ENCODE results near the gene BTG4. TPM values are rescaled to one million over a fixed set of nuclear protein-coding genes. Genes with fewer than 3 reads are reported as not detected.

BTG4 gene
- total RNA-seq, 1 donor from 2014 or later: not detected

DNA sequence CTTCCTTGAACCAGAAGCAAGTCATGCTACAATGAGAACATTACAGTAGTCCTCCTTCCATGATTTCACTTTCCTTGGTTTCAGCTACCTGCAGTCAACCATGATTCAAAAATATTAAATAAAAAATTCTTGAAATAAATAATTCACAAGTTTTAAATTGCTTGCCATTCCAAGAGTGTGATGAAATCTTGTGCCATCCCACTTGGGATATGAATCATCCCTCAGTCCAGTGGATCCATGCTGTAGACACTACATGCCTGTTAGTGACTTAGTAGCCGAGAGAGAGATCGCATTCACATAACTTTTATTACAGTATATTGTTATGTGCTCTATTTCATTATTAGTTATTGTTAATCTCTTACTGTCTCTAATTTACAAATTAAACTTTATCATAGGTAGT is 8.4 kb upstream of the BTG4 start:
- Mint-ChIP-seq H3K9me3 (ENCODE audit: unreplicated experiment) (no peaks in the 10 kb centered on the region), H3K4me1 (ENCODE audit: unreplicated experiment) (no peaks in the 10 kb centered on the region), H3K4me3 (ENCODE audit: unreplicated experiment) (no peak overlapping the region), H3K27ac (ENCODE audit: unreplicated experiment) (no peak overlapping the region), H3K27me3 (ENCODE audit: unreplicated experiment) (peaks cover 5% of the 10 kb centered on the region), H3K36me3 (ENCODE audit: low read depth, unreplicated experiment) (no peaks in the 10 kb centered on the region)
- no peak for DNase-seq (ENCODE audit: low spot score)
- TF ChIP-seq, protein P1, sequence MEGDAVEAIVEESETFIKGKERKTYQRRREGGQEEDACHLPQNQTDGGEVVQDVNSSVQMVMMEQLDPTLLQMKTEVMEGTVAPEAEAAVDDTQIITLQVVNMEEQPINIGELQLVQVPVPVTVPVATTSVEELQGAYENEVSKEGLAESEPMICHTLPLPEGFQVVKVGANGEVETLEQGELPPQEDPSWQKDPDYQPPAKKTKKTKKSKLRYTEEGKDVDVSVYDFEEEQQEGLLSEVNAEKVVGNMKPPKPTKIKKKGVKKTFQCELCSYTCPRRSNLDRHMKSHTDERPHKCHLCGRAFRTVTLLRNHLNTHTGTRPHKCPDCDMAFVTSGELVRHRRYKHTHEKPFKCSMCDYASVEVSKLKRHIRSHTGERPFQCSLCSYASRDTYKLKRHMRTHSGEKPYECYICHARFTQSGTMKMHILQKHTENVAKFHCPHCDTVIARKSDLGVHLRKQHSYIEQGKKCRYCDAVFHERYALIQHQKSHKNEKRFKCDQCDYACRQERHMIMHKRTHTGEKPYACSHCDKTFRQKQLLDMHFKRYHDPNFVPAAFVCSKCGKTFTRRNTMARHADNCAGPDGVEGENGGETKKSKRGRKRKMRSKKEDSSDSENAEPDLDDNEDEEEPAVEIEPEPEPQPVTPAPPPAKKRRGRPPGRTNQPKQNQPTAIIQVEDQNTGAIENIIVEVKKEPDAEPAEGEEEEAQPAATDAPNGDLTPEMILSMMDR (IDR thresholded peaks at IDR 0.05; ENCODE audit: unreplicated experiment): no peak

GRCh38 chr11:111518668-111519067 is 6.5 kb upstream of the BTG4 start:
- Mint-ChIP-seq H3K27me3 (ENCODE audit: unreplicated experiment) (peaks cover 4% of the 10 kb centered on the region), H3K36me3 (ENCODE audit: low read depth, unreplicated experiment) (no peaks in the 10 kb centered on the region), H3K4me1 (ENCODE audit: unreplicated experiment) (no peaks in the 10 kb centered on the region), H3K9me3 (ENCODE audit: unreplicated experiment) (no peaks in the 10 kb centered on the region), H3K4me3 (ENCODE audit: unreplicated experiment) (no peak overlapping the region), H3K27ac (ENCODE audit: unreplicated experiment) (no peak overlapping the region)
- TF ChIP-seq, protein P1 (IDR thresholded peaks at IDR 0.05; ENCODE audit: unreplicated experiment): no peak
- DNase-seq (ENCODE audit: low spot score): no peak

DNA sequence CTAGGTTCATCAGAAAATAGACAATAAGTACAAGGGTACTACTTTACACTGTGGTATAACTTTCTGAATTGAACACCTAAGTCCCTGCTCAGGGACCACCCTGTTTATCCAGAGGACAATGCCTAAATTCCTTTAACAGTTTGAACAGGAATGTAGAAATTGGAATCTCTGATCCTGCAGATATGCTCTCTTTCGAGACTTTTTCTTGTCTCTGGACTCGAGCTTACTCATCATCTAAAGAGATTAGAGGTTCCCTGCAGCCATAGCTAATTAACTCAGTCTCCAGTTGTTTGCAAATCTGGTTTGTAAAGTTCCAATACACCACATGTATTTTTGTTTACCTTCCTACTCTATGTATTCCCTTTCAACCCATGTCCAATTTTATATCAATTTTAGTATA is 3.4 kb upstream of the BTG4 start:
- TF ChIP-seq, protein P1 (IDR thresholded peaks at IDR 0.05; ENCODE audit: unreplicated experiment): no peak
- H3K27me3 Mint-ChIP-seq (ENCODE audit: unreplicated experiment): peaks cover 5% of the 10 kb centered on the region
- no peaks in the 10 kb centered on the region for H3K36me3 Mint-ChIP-seq (ENCODE audit: low read depth, unreplicated experiment)
- peaks cover 3% of the 10 kb centered on the region for H3K4me1 Mint-ChIP-seq (ENCODE audit: unreplicated experiment)
- H3K9me3 Mint-ChIP-seq (ENCODE audit: unreplicated experiment): no peaks in the 10 kb centered on the region
- H3K4me3 Mint-ChIP-seq (ENCODE audit: unreplicated experiment): no peak overlapping the region
- no peak overlapping the region for H3K27ac Mint-ChIP-seq (ENCODE audit: unreplicated experiment)
- DNase-seq (ENCODE audit: low spot score): no peak

DNA sequence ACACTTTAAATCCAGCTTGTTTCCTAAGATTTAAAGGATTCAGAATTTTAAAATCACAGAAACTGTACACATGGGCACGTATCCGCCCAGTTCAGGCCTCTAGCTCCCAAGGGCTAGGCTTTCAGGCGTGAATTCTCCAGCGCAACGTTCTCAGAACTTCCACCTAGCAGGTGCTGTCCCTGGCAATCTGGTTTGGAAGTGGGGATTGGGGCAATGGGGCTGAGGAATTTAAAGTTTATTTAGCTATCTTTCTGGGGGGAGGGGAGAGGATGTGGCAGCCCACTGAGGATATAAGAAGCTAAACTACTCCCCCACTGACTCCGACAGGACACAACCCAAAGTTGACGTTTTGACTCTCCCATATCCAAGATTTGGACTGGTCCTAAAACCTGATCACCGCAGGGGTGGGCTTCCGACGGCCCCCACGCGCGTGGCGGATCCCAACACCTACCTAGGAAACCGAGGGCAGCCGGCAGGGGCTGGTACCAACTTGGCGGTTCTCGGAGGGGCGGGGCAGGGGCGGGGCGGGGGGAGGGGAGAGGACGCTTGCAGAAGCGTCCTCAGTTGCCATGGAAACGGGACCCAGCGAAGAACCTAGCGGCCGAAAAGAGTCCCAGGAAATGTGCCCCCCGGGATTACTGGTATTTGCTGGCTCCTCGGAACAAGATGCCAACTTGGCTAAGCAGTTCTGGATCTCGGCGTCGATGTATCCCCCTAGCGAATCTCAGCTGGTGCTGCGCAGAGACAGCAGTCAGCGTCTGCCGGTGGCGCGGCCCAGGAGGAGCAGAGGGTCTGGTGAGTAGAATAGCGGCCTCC is 2.2 kb upstream of the BTG4 start, which contains the start of gene HOATZ:
Gene HOATZ (plus strand): TSS at position 563 of the 816 bp plus-strand sequence. CDS start 7 bp downstream, at position 570.
- TF ChIP-seq, protein P1 (IDR thresholded peaks at IDR 0.05; ENCODE audit: unreplicated experiment): no peak
- DNase-seq (ENCODE audit: low spot score): peak; percentile 36
- peak within 1 kb of the TSS; percentile 65 for H3K4me3 Mint-ChIP-seq (ENCODE audit: unreplicated experiment)
- H3K36me3 Mint-ChIP-seq (ENCODE audit: low read depth, unreplicated experiment): no peaks in the 10 kb centered on the region
- H3K27ac Mint-ChIP-seq (ENCODE audit: unreplicated experiment): no peak within 1 kb of the TSS
- peaks cover 3% of the 10 kb centered on the region for H3K4me1 Mint-ChIP-seq (ENCODE audit: unreplicated experiment)
- H3K27me3 Mint-ChIP-seq (ENCODE audit: unreplicated experiment): peaks cover 5% of the 10 kb centered on the region
- no peaks in the 10 kb centered on the region for H3K9me3 Mint-ChIP-seq (ENCODE audit: unreplicated experiment)

GRCh38 chr11:111513240-111513605 is 1.0 kb upstream of the BTG4 start:
- H3K9me3 Mint-ChIP-seq (ENCODE audit: unreplicated experiment): no peaks in the 10 kb centered on the region
- peak overlapping the region; percentile 72 for H3K4me3 Mint-ChIP-seq (ENCODE audit: unreplicated experiment)
- peak overlapping the region; percentile 38 for H3K27ac Mint-ChIP-seq (ENCODE audit: unreplicated experiment)
- TF ChIP-seq, protein P1 (IDR thresholded peaks at IDR 0.05; ENCODE audit: unreplicated experiment): no peak
- H3K36me3 Mint-ChIP-seq (ENCODE audit: low read depth, unreplicated experiment): no peaks in the 10 kb centered on the region
- H3K4me1 Mint-ChIP-seq (ENCODE audit: unreplicated experiment): peaks cover 3% of the 10 kb centered on the region
- peaks cover 5% of the 10 kb centered on the region for H3K27me3 Mint-ChIP-seq (ENCODE audit: unreplicated experiment)
- DNase-seq (ENCODE audit: low spot score): no peak
